ENCODE results near the gene MAPKAPK2. TPM values are rescaled to one million over a fixed set of nuclear protein-coding genes. Genes with fewer than 3 reads are reported as not detected.
A peak's percentile ranks its signal among the peaks of the same experiment; 100 is the strongest.

The MAPKAPK2 gene
- total RNA-seq, 4 donors from 2014 or later, result 37.8 to 50.7 (median 43.2) TPM

GRCh38 chr1:206713070-206713469, 28.4 kb downstream of the MAPKAPK2 start:
- no peaks in the 10 kb centered on the region for H3K36me3 ChIP-seq
- intact Hi-C loops (cut with DNase I), result no loop called here
- H3K27me3 ChIP-seq, result no peaks in the 10 kb centered on the region
- peak overlapping the region in 1 of 4 donors; percentile 4 for H3K27ac ChIP-seq
- TF ChIP-seq CTCF (IDR thresholded peaks at IDR 0.05) (no peak), POLR2A (IDR thresholded peaks at IDR 0.05) (no peak)
- no peak for DNase-seq
- H3K9me3 ChIP-seq, result no peaks in the 10 kb centered on the region
- WGBS, 2 donors, result 65 to 83% methylated on average over 4 of the region's 4 CpGs
- peaks cover 23 to 81% (median 57%) of the 10 kb centered on the region in 3 donors for H3K4me1 ChIP-seq
- H3K4me3 ChIP-seq, result no peak overlapping the region

- 65 to 75% methylated on average over 6 of the region's 6 CpGs for WGBS, 2 donors
- Histone ChIP-seq H3K27ac (peak overlapping the region in 3 of 4 donors; percentile 44 to 49 (median 47)), H3K36me3 (no peaks in the 10 kb centered on the region), H3K4me1 (peaks cover 23 to 75% (median 50%) of the 10 kb centered on the region in 3 donors), H3K9me3 (no peaks in the 10 kb centered on the region), H3K27me3 (no peaks in the 10 kb centered on the region), H3K4me3 (no peak overlapping the region)
- TF ChIP-seq POLR2A (IDR thresholded peaks at IDR 0.05) (no peak), CTCF (IDR thresholded peaks at IDR 0.05) (no peak)
- intact Hi-C loops (cut with DNase I), result no loop called here
- no peak for DNase-seq
Observed at GRCh38 chr1:206713910-206714312, 29.2 kb downstream of the MAPKAPK2 start.

GRCh38 chr1:206714331-206715058, 29.8 kb downstream of the MAPKAPK2 start:
- DNase-seq, result no peak
- no peaks in the 10 kb centered on the region for H3K9me3 ChIP-seq
- intact Hi-C loops (cut with DNase I), result no loop called here
- H3K4me1 ChIP-seq, result peaks cover 22 to 75% (median 46%) of the 10 kb centered on the region in 3 donors
- 39 to 50% methylated on average over 9 of the region's 9 CpGs for WGBS, 2 donors
- no peak overlapping the region for H3K4me3 ChIP-seq
- no peaks in the 10 kb centered on the region for H3K36me3 ChIP-seq
- no peak for TF ChIP-seq CTCF (IDR thresholded peaks at IDR 0.05)
- TF ChIP-seq POLR2A (IDR thresholded peaks at IDR 0.05), result no peak
- H3K27me3 ChIP-seq, result no peaks in the 10 kb centered on the region
- H3K27ac ChIP-seq, result peak overlapping the region; percentile 24 to 49 (median 46)

GRCh38 chr1:206715120-206715519, 30.4 kb downstream of the MAPKAPK2 start:
- no peaks in the 10 kb centered on the region for H3K36me3 ChIP-seq
- intact Hi-C loops (cut with DNase I), result no loop called here
- H3K27ac ChIP-seq, result peak overlapping the region in 3 of 4 donors; percentile 24 to 49 (median 47)
- DNase-seq, result no peak
- 81 to 84% methylated on average over 4 of the region's 4 CpGs for WGBS, 2 donors
- H3K4me1 ChIP-seq, result peaks cover 17 to 71% (median 41%) of the 10 kb centered on the region in 3 donors
- H3K27me3 ChIP-seq, result no peaks in the 10 kb centered on the region
- H3K4me3 ChIP-seq, result no peak overlapping the region
- no peaks in the 10 kb centered on the region for H3K9me3 ChIP-seq
- TF ChIP-seq POLR2A (IDR thresholded peaks at IDR 0.05) (no peak), CTCF (IDR thresholded peaks at IDR 0.05) (no peak)

- Histone ChIP-seq H3K27ac (peak overlapping the region in 1 of 4 donors; percentile 47), H3K9me3 (no peaks in the 10 kb centered on the region), H3K4me3 (no peak overlapping the region), H3K36me3 (no peaks in the 10 kb centered on the region), H3K27me3 (no peaks in the 10 kb centered on the region), H3K4me1 (peaks cover 17 to 65% (median 37%) of the 10 kb centered on the region in 3 donors)
- 88 to 93% methylated on average over 3 of the region's 3 CpGs for WGBS, 2 donors
- no peak for TF ChIP-seq POLR2A (IDR thresholded peaks at IDR 0.05)
- no peak for TF ChIP-seq CTCF (IDR thresholded peaks at IDR 0.05)
- intact Hi-C loops (cut with DNase I), result no loop called here
- no peak for DNase-seq
Observed at GRCh38 chr1:206715552-206716158, 30.9 kb downstream of the MAPKAPK2 start.
